Bronchial epithelial cell (primary cell): Measurements from ENCODE around the gene CREBBP. TPM values are rescaled to one million over a fixed set of nuclear protein-coding genes. Genes with fewer than 3 reads are reported as not detected.
A peak's percentile ranks its signal among the peaks of the same experiment; 100 is the strongest.
"Not testable (repeated sequence)": the region's sequence is repeated elsewhere in the genome, so short reads cannot be mapped to it uniquely, and the experiment has no call there.

Experiments used
- DNase-seq: peaks from one replicate; pipeline ENCODE4 v3.0.0-alpha.2; 2010; ENCODE audit warnings: low read depth
- FAIRE-seq: peaks from 2 replicates; lab custom pipeline; 2011; peaks lifted over from hg19 to GRCh38; lab: Jason Lieb, UNC
- H3K27me3 ChIP-seq: 2 replicates; pipeline ENCODE4 v1.5.1; 2011; ENCODE audit warnings: low read length; ENCODE audit not compliant: control insufficient read depth, insufficient read depth
- H3K36me3 ChIP-seq: 2 replicates; pipeline ENCODE4 v1.5.1; 2011; ENCODE audit warnings: low read length; ENCODE audit not compliant: control insufficient read depth, insufficient read depth
- H3K4me3 ChIP-seq: 2 replicates; pipeline ENCODE4 v1.5.1; 2011; ENCODE audit warnings: mild to moderate bottlenecking, low read depth, low read length, control low read depth
- total RNA-seq: library from RNA; depleted of rRNA; stranded (reverse); fragments of >200 nt; gene quantifications from 2 replicates; pipeline ENCODE4 v1.2.1, GENCODE V29; 2014
- TF ChIP-seq, protein P1 (sequence below): IDR thresholded peaks from 2 replicates; pipeline ENCODE4 v1.5.1; 2011; ENCODE audit warnings: mild to moderate bottlenecking, moderate library complexity, low read length, control low read depth, inconsistent platforms; ENCODE audit not compliant: insufficient read depth, severe bottlenecking

Gene CREBBP
- 7.4 and 12.8 TPM in 2 replicates for total RNA-seq

DNA sequence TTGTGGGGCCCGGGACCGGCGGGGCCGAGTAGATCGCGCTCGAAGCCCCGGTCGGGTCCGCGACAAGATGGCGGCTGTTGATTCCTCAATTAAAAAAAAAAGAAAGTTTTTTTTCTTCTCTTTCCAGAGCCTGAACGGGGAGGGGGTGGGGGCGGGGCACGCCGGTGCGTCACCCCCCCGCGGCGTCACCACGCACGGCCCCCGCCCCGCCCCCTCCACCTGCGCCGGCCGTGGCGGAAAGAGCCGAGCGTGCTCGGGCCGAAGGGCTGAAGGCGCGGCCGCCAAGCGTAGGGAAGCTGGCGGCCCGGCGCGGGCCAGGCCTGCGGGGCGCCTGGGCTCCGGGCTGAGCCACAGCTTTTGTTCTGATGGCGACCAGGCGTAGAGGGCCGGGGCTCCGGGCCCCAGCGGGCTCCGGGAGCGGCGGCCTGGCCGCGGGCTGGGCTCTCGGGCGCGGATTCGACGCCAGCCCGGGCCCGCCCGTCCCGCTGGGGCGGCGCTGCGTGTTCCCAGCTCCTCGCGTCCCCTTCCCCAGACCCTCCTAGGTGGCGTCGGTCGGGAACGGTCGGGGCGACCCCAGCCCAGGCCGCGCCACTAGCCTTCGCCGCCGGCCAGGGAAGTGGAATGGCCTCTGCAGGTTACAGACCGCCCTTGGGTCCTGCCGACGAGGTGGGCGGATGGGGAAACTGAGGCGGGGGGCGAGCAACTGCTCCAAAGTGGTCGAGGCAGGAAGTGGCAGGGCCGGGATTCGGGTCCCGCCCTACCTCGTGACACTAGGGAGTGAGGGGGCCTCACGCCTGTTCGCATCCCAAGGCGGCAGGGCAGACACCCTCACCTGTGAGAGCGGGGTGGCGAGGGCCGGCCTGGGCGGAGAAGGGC is at the start of gene CREBBP:
Gene CREBBP, minus strand, starts transcription at position 91 of the 876 bp plus-strand sequence. CDS start 797 bp downstream, outside the sequence.
- FAIRE-seq: no peak
- no peaks in the 10 kb centered on the region for H3K36me3 ChIP-seq
- peak; percentile 57 for DNase-seq
- H3K4me3 ChIP-seq: peak within 1 kb of the TSS; percentile 78
- no peaks in the 10 kb centered on the region for H3K27me3 ChIP-seq
- TF ChIP-seq, protein P1, sequence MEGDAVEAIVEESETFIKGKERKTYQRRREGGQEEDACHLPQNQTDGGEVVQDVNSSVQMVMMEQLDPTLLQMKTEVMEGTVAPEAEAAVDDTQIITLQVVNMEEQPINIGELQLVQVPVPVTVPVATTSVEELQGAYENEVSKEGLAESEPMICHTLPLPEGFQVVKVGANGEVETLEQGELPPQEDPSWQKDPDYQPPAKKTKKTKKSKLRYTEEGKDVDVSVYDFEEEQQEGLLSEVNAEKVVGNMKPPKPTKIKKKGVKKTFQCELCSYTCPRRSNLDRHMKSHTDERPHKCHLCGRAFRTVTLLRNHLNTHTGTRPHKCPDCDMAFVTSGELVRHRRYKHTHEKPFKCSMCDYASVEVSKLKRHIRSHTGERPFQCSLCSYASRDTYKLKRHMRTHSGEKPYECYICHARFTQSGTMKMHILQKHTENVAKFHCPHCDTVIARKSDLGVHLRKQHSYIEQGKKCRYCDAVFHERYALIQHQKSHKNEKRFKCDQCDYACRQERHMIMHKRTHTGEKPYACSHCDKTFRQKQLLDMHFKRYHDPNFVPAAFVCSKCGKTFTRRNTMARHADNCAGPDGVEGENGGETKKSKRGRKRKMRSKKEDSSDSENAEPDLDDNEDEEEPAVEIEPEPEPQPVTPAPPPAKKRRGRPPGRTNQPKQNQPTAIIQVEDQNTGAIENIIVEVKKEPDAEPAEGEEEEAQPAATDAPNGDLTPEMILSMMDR: no peak

DNA sequence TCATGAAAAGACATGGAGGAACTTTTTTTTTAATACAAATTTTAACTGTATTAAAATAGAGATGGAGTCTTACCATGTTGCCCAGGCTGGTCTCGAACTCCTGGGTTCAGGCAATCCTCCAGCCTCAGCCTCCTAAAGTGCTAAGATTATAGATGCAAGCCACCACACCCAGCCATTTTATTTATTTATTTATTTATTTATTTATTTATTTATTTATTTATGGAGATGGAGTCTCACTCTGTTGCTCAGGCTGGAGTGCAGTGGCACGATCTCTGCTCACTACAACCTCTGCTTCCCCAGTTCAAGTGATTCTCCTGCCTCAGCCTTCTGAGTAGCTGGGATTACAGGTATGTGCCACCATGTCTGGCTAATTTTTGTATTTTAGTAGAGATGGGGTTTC is 46.6 kb upstream of the CREBBP start:
- not testable (repeated sequence) for H3K36me3 ChIP-seq, FAIRE-seq, DNase-seq, H3K4me3 ChIP-seq, H3K27me3 ChIP-seq

DNA sequence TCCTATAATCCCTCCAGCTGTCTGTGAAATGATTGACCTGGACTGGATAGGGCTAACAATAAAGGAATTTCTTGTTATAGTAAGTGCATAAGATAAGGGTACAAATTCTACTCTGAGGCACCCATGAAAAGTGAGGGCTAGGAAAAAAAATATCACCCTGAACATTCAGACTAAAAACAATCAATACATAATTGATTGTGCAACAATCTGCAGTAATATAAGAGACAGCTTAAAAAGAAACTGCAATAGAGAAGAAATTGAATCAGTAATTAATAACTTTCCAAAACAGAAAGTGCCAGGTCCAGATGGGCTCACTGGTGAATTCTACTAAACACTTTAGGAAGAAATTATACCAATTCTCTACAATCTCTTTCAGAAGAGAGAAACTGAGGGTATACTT is 44.2 kb upstream of the CREBBP start:
- no peak for DNase-seq
- no peaks in the 10 kb centered on the region for H3K36me3 ChIP-seq
- H3K4me3 ChIP-seq: no peak overlapping the region
- no peaks in the 10 kb centered on the region for H3K27me3 ChIP-seq
- no peak for FAIRE-seq
- TF ChIP-seq, protein P1: no peak

DNA sequence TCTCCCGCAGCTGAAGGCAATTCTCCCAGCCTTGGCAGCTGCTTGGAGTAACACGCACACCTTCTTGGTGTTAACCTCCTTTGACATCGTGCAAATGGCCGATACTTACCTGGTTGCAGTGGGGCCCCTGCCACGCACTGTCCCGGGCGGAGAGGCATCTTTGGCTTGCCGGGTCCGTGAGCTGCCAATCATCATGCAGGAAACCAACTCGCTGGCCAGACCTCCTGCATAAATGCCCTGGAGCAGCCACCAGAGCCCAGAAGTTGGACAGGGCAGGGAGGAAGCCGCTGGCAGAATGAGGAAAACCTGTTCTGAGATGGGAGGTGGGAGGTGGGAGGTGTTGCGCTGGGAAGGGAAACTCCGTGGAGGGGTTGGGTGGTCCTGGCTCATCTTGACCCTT is 41.7 kb upstream of the CREBBP start:
- FAIRE-seq: no peak

DNA sequence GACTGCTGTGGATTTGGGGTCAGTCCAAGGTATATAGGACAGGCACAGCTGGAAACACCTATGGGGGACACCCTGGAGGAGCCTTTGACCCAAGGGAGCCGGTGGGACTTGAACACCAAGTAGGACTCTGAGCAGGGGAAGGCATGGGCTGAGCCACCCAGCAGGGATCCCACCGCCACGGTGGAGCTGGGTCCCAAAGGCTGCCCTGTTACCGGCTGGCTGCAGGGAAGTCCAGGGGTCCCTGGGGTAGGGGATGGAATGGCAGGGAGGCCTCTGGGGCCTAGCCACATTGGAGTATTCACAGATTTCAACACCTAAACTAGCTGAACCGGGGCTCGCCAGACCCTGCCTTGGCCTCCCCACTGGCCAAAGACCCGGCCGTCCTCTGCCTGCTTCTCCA is 39.7 kb upstream of the CREBBP start:
- FAIRE-seq (no peak), DNase-seq (no peak)
- TF ChIP-seq, protein P1: no peak
- H3K27me3 ChIP-seq: no peaks in the 10 kb centered on the region
- H3K36me3 ChIP-seq: no peaks in the 10 kb centered on the region
- no peak overlapping the region for H3K4me3 ChIP-seq

More for the DNA sequence above, 41.7 kb upstream of the CREBBP start:
- Histone ChIP-seq H3K27me3 (no peaks in the 10 kb centered on the region), H3K36me3 (no peaks in the 10 kb centered on the region), H3K4me3 (no peak overlapping the region)
- TF ChIP-seq, protein P1: no peak
- DNase-seq: no peak

DNA sequence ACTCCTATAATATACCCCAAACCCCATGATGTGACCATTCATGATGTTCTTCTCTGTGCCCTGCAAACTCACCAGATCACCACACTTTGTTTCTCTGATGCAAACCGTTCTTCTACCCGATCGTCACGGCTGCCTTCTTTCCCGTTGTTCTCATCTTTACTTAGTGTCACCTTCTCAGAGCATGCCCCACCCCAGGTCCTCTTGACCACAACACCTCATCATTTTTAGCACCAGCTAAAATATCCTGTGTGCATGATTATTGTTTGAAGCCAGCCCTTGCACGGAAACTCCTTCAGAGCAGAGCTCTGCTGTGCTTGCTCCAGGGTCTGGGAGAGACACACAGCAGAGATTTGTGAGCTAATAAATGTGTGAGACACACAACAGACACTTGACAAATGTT is 38.9 kb upstream of the CREBBP start:
- peak; percentile 43 for FAIRE-seq
- H3K4me3 ChIP-seq: no peak overlapping the region
- H3K36me3 ChIP-seq: no peaks in the 10 kb centered on the region
- TF ChIP-seq, protein P1: no peak
- no peak for DNase-seq
- no peaks in the 10 kb centered on the region for H3K27me3 ChIP-seq
